Measurements from ENCODE around the gene PPP1R7. TPM values are rescaled to one million over a fixed set of nuclear protein-coding genes. Genes with fewer than 3 reads are reported as not detected.

Gene PPP1R7
- total RNA-seq, 1 donor from 2014 or later, result 49.9 TPM

DNA sequence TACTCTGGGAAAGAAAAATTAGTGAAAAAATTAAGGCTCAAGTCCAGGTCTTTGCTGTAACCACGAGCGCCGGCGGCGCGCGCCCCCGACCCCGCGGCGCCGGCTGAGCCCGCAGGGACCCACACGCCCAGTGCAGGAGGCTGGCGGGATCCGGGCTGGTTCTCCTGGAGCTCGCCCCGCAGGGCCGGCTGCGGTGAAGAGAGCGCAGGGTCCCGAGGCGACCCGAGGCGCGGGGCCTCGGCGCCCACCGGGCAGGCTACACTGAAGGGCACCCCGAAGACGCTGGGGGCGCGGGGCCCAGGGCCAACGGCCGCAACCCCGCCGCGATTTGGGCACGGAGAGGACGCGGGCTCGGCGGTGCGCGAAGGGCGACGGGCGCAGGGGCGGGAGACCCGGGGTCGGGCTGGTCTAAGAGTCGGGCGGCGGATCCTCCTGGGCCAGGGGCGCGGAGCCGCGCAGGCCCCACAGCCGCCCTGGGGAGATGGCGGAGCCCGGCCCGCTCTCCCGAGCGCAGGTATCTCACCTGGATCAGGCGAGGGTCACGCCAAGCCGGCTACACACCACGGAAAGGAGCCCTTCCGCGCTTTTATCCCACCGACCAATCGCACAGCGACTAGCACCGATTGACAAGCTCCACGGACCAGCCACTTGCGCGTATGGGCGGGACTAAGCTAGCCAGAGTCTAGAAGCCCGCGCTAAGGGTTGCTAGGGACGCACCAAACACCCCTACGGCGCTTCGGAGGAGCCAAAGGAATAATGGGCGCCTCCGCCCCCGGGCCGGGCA, 1.2 kb upstream of the PPP1R7 start, which contains the start of gene PASK:
PASK (minus strand) TSS at position 582 of the 784 bp plus-strand sequence. CDS start 6,440 bp downstream, outside the sequence.
- peak within 1 kb of the TSS; percentile 96 for H3K27ac Mint-ChIP-seq
- peaks cover 2% of the 10 kb centered on the region for H3K36me3 Mint-ChIP-seq (ENCODE audit: insufficient read depth)
- TF ChIP-seq, protein P1, sequence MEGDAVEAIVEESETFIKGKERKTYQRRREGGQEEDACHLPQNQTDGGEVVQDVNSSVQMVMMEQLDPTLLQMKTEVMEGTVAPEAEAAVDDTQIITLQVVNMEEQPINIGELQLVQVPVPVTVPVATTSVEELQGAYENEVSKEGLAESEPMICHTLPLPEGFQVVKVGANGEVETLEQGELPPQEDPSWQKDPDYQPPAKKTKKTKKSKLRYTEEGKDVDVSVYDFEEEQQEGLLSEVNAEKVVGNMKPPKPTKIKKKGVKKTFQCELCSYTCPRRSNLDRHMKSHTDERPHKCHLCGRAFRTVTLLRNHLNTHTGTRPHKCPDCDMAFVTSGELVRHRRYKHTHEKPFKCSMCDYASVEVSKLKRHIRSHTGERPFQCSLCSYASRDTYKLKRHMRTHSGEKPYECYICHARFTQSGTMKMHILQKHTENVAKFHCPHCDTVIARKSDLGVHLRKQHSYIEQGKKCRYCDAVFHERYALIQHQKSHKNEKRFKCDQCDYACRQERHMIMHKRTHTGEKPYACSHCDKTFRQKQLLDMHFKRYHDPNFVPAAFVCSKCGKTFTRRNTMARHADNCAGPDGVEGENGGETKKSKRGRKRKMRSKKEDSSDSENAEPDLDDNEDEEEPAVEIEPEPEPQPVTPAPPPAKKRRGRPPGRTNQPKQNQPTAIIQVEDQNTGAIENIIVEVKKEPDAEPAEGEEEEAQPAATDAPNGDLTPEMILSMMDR (IDR thresholded peaks at IDR 0.05; ENCODE audit: unreplicated experiment), result no peak
- no peaks in the 10 kb centered on the region for H3K9me3 Mint-ChIP-seq (ENCODE audit: low read depth)
- peak; percentile 88 for DNase-seq (ENCODE audit: low spot score, unreplicated experiment)
- H3K4me1 Mint-ChIP-seq (ENCODE audit: low read depth), result peaks cover 22% of the 10 kb centered on the region
- H3K27me3 Mint-ChIP-seq, result no peaks in the 10 kb centered on the region
- H3K4me3 Mint-ChIP-seq (ENCODE audit: low read depth), result peak within 1 kb of the TSS; percentile 91

GRCh38 chr2:241149675-241149924, 667 bp upstream of the PPP1R7 start:
- peaks cover 2% of the 10 kb centered on the region for H3K36me3 Mint-ChIP-seq (ENCODE audit: insufficient read depth)
- peak overlapping the region; percentile 91 for H3K4me3 Mint-ChIP-seq (ENCODE audit: low read depth)
- H3K27me3 Mint-ChIP-seq, result no peaks in the 10 kb centered on the region
- H3K27ac Mint-ChIP-seq, result peak overlapping the region; percentile 93
- DNase-seq (ENCODE audit: low spot score, unreplicated experiment), result no peak
- peaks cover 22% of the 10 kb centered on the region for H3K4me1 Mint-ChIP-seq (ENCODE audit: low read depth)
- TF ChIP-seq, protein P1 (IDR thresholded peaks at IDR 0.05; ENCODE audit: unreplicated experiment), result no peak
- H3K9me3 Mint-ChIP-seq (ENCODE audit: low read depth), result no peaks in the 10 kb centered on the region

DNA sequence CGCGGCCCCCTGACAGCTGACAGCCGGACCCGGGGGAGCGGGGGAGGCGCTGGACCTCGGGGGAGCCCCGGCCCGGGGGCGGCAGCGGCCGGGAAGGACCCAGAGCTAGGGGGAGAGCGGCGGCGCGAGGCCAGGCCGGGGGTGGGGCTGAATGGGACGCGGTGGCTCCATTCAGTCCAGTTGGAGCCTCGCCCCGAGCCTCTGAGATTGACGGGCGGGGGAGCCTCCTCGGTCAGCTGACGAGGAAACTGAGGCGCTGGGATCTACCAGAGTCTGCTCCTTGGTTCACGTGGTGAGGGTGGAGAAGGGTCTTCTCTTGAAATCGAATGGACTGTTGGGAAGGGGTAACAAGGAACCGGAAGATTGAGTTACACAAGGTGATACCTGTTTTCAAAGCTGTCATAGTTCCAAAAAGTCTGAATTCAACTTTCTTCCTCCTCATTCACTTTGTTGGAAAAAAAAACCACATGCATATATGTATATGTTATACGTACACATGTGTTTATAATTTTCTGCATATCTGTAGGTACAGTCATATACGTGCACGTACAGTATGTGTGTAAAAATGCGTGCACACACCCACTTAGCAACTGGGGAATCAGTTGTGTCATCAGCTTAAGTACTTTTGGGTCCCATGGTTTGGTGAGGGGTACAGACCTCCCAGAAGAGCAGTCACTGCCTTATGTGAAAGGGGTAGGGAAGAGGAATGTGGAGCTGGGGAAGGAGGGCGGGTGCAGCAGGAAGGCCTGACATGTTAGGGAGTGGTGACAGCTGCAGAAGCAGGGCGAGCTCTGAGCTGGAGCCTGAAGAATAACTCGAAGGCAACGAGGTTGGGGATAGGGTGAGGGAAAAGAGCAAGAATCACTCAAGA, 628 bp downstream of the PPP1R7 start:
- peaks cover 22% of the 10 kb centered on the region for H3K4me1 Mint-ChIP-seq (ENCODE audit: low read depth)
- no peaks in the 10 kb centered on the region for H3K9me3 Mint-ChIP-seq (ENCODE audit: low read depth)
- peaks cover 2% of the 10 kb centered on the region for H3K36me3 Mint-ChIP-seq (ENCODE audit: insufficient read depth)
- H3K4me3 Mint-ChIP-seq (ENCODE audit: low read depth), result peak overlapping the region; percentile 91
- H3K27me3 Mint-ChIP-seq, result no peaks in the 10 kb centered on the region
- H3K27ac Mint-ChIP-seq, result peak overlapping the region; percentile 96
- TF ChIP-seq, protein P1 (IDR thresholded peaks at IDR 0.05; ENCODE audit: unreplicated experiment), result peak; percentile 8
- DNase-seq (ENCODE audit: low spot score, unreplicated experiment), result no peak

- no peak for DNase-seq (ENCODE audit: low spot score, unreplicated experiment)
These were observed 1.8 kb downstream of the PPP1R7 start for GRCh38 chr2:241151934-241152660.

More at GRCh38 chr2:241151934-241152660, 1.8 kb downstream of the PPP1R7 start:
- peaks cover 2% of the 10 kb centered on the region for H3K36me3 Mint-ChIP-seq (ENCODE audit: insufficient read depth)
- peaks cover 22% of the 10 kb centered on the region for H3K4me1 Mint-ChIP-seq (ENCODE audit: low read depth)
- TF ChIP-seq, protein P1 (IDR thresholded peaks at IDR 0.05; ENCODE audit: unreplicated experiment), result no peak
- no peaks in the 10 kb centered on the region for H3K9me3 Mint-ChIP-seq (ENCODE audit: low read depth)
- peak overlapping the region; percentile 91 for H3K4me3 Mint-ChIP-seq (ENCODE audit: low read depth)
- no peak overlapping the region for H3K27ac Mint-ChIP-seq
- H3K27me3 Mint-ChIP-seq, result no peaks in the 10 kb centered on the region

Data from progenitor cell of endocrine pancreas (in vitro differentiated cells).